Adrenal gland (tissue), 12 donors: ENCODE results near the gene POLR1B. TPM values are rescaled to one million over a fixed set of nuclear protein-coding genes. Genes with fewer than 3 reads are reported as not detected.

Experiments
- DNase-seq, 7 donors: peaks; one replicate each; pipeline ENCODE4 v3.0.0-alpha.2; 2019 to 2020
- H3K27ac ChIP-seq, 5 donors: fragments of 200-600 bp; sonication (generic) in 4 of 5; 1 replicate in 3 of 5; 2 replicates in 2 of 5; pipeline versions ENCODE4 v1.5.1 to v1.8.0; 2016 to 2020; ENCODE audit warnings: mild to moderate bottlenecking in 1 of 5
- H3K27me3 ChIP-seq: fragments of 200-600 bp; 2 replicates; pipeline ENCODE4 v1.8.0; 2021
- H3K36me3 ChIP-seq, 2 donors: fragments of 200-600 bp; replicated peaks in 1 of 2; 1 replicate in 1 of 2; 2 replicates in 1 of 2; pipeline versions ENCODE4 v1.5.1 to v1.8.0; 2018 to 2022
- H3K4me1 ChIP-seq, 2 donors: fragments of 200-600 bp; replicated peaks in 1 of 2; 1 replicate in 1 of 2; 2 replicates in 1 of 2; pipeline versions ENCODE4 v1.5.1 to v1.8.0; 2018 to 2021
- H3K4me3 ChIP-seq, 4 donors: fragments of 200-600 bp; sonication (generic) in 3 of 4; one replicate each; pipeline ENCODE4 v1.5.1; 2016 to 2018
- H3K9me3 ChIP-seq, 3 donors: fragments of 200-600 bp; sonication (generic) in 1 of 3; replicated peaks in 1 of 3; 1 replicate in 2 of 3; 2 replicates in 1 of 3; pipeline versions ENCODE4 v1.5.1 to v1.8.0; 2016 to 2021
- CTCF ChIP-seq, 6 experiments: fragments of 450-650 bp in 4 of 6; fragments of 200-600 bp in 2 of 6; sonication (generic) in 1 of 6; IDR thresholded peaks; 1 replicate in 5 of 6; 2 replicates in 1 of 6; pipeline versions ENCODE4 v1.5.1 to v1.8.0; 2016 to 2021; ENCODE audit warnings: antibody characterized with exemption in 6 of 6, mild to moderate bottlenecking in 2 of 6, moderate library complexity in 1 of 6
- POLR2A ChIP-seq, 2 donors: fragments of 450-650 bp; IDR thresholded peaks; one replicate each; pipeline ENCODE4 v1.6.1; 2017; ENCODE audit warnings: antibody characterized with exemption in 2 of 2, mild to moderate bottlenecking in 2 of 2, moderate library complexity in 1 of 2
- WGBS, 4 donors: extraction: QIAGEN DNeasy Blood & Tissue Kit in 2 of 4; methylation state at CpG; one replicate each; pipeline versions ENCODE4 v1.1.5 to v1.1.7; 2013 to 2017; 5-methylcytosine and 5-hydroxymethylcytosine counted together
- intact Hi-C, 2 donors: fragments of 100-400 bp; cut with DNase I; formaldehyde crosslinking; loops; one replicate each; pipeline versions ENCODE4 v1.14.1 to v1.15.0; 2022 to 2023
- polyA plus RNA-seq, 3 donors: library from polyadenylated mRNA; stranded (reverse); fragments of 200-250 nt in 2 of 3; fragments of 350-450 nt in 1 of 3; fragmentation: Illumina TruSeq in 1 of 3; extraction: RNeasy Lipid Tissue Mini Kit (QIAGEN cat#74804) in 1 of 3; gene quantifications; one replicate each; pipeline ENCODE4 v1.2.3, GENCODE V29; 2013 to 2014
- small RNA-seq, 2 donors: library from RNA; depleted of rRNA; stranded (forward); fragments of <200 nt; gene quantifications; one replicate each; pipeline ENCODE3, GENCODE V24; 2016
- total RNA-seq, 9 donors: library from RNA; depleted of rRNA in 4 of 9; stranded (reverse); fragments of >200 nt in 4 of 9; fragments of 120-200 nt in 1 of 9; fragmentation: NEBNext Ultra II Directional in 1 of 9; extraction: Animal tissue kit (Norgen Biotek cat#: 25700) in 1 of 9; gene quantifications; one replicate each; pipeline versions ENCODE4 v1.1.0 to v1.2.4, GENCODE V29; 2013 to 2023
- donor health status: healthy with polysubstance abuse.
- donor health status: Bipolar disorder and iron deficiency.
- donor health status: DM: yes; HTN: yes; CAD: no.
- donor health status: DM: no; HTN: no; CAD: no.
- donor health status: DM: no; HTN: no; CAD: no.
- donor health status: DM: yes; HTN: yes; CAD: no.

POLR1B gene
- total and polyA plus RNA-seq, 12 donors, result 4.2 to 30.3 (median 20.6) TPM

- Histone ChIP-seq H3K27me3 (no peaks in the 10 kb centered on the region), H3K4me1 (peaks cover 0 to 15% of the 10 kb centered on the region in 2 donors), H3K9me3 (no peaks in the 10 kb centered on the region), H3K27ac (no peak overlapping the region), H3K4me3 (no peak overlapping the region), H3K36me3 (no peaks in the 10 kb centered on the region)
- 56 to 67% (median 60%) methylated on average over 7 of the region's 7 CpGs for WGBS, 4 donors
- intact Hi-C loops, result loop anchor here (5.0 to 10.0 kb wide), 4 partner anchors 59 to 102 kb away; partner anchors contain the start of gene NT5DC4 (in 1 of the 2)
- peak in 1 of 7 donors; percentile 35 for DNase-seq
- TF ChIP-seq CTCF (IDR thresholded peaks at IDR 0.05) (no peak), POLR2A (IDR thresholded peaks at IDR 0.05) (no peak)
Measured at GRCh38 chr2:112625474-112626114, 83.3 kb downstream of the POLR1B start.

GRCh38 chr2:112626604-112627059, 84.4 kb downstream of the POLR1B start:
- peak; percentile 47 to 70 (median 58) for DNase-seq
- H3K36me3 ChIP-seq, result no peaks in the 10 kb centered on the region
- peaks cover 0 to 17% of the 10 kb centered on the region in 2 donors for H3K4me1 ChIP-seq
- TF ChIP-seq CTCF (IDR thresholded peaks at IDR 0.05) (peak; percentile 66 to 89 (median 82)), POLR2A (IDR thresholded peaks at IDR 0.05) (no peak)
- no peak overlapping the region for H3K4me3 ChIP-seq
- peak overlapping the region in 3 of 5 donors; percentile 18 to 79 (median 68) for H3K27ac ChIP-seq
- intact Hi-C loops, result loop anchor here (5.0 to 10.0 kb wide), 4 partner anchors 58 to 101 kb away; partner anchors contain the start of gene NT5DC4 (in 1 of the 2)
- H3K9me3 ChIP-seq, result no peaks in the 10 kb centered on the region
- 6 to 19% (median 10%) methylated on average over 2 to 7 of the region's 7 CpGs for WGBS, 4 donors
- no peaks in the 10 kb centered on the region for H3K27me3 ChIP-seq

Small RNAs within 50 kb of the gene (small RNA-seq; reads per million reads assigned to genes)
- 0 reads per million in 2 donors for gene RF00019

Other genes starting within 250 kb of the POLR1B start
- 10 to 100 TPM in 7 of 9 donors, 1 to 10 TPM in 2; 3.7 to 23.6 (median 11.9) TPM for gene RGPD8, start 108.8 kb upstream of the POLR1B start, total RNA-seq
- gene RGPD8, start 108.8 kb upstream of the POLR1B start, polyA plus RNA-seq, result 1 to 10 TPM in 2 of 3 donors, under 1 TPM in 1; 0.44 to 4.8 (median 1.0) TPM
- gene TTL, start 60.3 kb upstream of the POLR1B start, total RNA-seq, result 10 to 100 TPM in 8 of 9 donors, 1 to 10 TPM in 1; 6.3 to 24.5 (median 19.2) TPM
- 10 to 100 TPM in 2 of 3 donors, 1 to 10 TPM in 1; 9.7 to 17.5 (median 13.7) TPM for gene TTL, start 60.3 kb upstream of the POLR1B start, polyA plus RNA-seq
- 10 to 100 TPM; 19.1 to 56.5 (median 33.8) TPM for gene CHCHD5, start 42.1 kb downstream of the POLR1B start, total RNA-seq
- 10 to 100 TPM in 2 of 3 donors, 1 to 10 TPM in 1; 8.9 to 34.3 (median 29.9) TPM for gene CHCHD5, start 42.1 kb downstream of the POLR1B start, polyA plus RNA-seq
- 10 to 100 TPM in 7 of 9 donors, 1 to 10 TPM in 2; 6.9 to 28.1 (median 22.2) TPM for gene SLC20A1, start 103.5 kb downstream of the POLR1B start, total RNA-seq
- gene SLC20A1, start 103.5 kb downstream of the POLR1B start, polyA plus RNA-seq, result 10 to 100 TPM; 14.1 to 23.8 (median 20.8) TPM
- under 1 TPM in 2 of 9 donors, not detected in 7; 0.22 to 0.24 TPM for gene NT5DC4, start 178.6 kb downstream of the POLR1B start, total RNA-seq
- under 1 TPM in 1 of 3 donors, not detected in 2; 0.56 TPM for gene NT5DC4, start 178.6 kb downstream of the POLR1B start, polyA plus RNA-seq
- 1 to 10 TPM in 4 of 9 donors, under 1 TPM in 4, not detected in 1; 0.35 to 6.9 (median 0.98) TPM for gene CKAP2L, start 222.1 kb downstream of the POLR1B start, total RNA-seq
- gene CKAP2L, start 222.1 kb downstream of the POLR1B start, polyA plus RNA-seq, result under 1 TPM in 2 of 3 donors, not detected in 1; 0.10 to 0.79 TPM
- under 1 TPM in 2 of 9 donors, not detected in 7; 0.18 to 0.67 TPM for gene IL1A, start 242.0 kb downstream of the POLR1B start, total RNA-seq
- gene IL1A, start 242.0 kb downstream of the POLR1B start, polyA plus RNA-seq, result under 1 TPM in 1 of 3 donors, not detected in 2; 0.07 TPM